GM21723 (cell line): Measurements from ENCODE around the gene CDK5RAP3.
"Not testable (repeated sequence)": the region's sequence is repeated elsewhere in the genome, so short reads cannot be mapped to it uniquely, and the experiment has no call there.

Experiments used
- ATAC-seq: cut with Tn5 transposase; IDR thresholded peaks from one replicate; pipeline ENCODE4 v1.9.1; 2021; ENCODE audit warnings: mild to moderate bottlenecking, moderate library complexity; ENCODE audit not compliant: unreplicated experiment

The CDK5RAP3 gene

DNA sequence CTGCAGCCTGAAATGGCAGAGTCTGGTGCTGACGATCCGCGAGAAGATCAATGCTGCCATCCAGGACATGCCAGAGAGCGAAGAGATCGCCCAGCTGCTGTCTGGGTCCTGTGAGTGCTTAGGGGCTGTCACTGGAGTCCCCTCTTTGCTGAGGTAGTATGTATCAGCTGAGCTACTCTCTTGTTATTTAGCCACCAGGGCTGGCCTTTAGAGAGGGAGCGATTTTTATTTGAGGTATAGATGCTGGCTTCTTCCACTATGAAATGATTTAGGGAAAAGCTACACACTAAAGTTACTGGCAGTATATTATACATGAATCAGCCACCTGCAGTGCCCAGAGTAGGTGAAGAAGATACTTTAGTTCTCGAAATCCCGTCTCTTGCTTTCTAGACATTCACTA lies 2.6 kb downstream of the CDK5RAP3 start:
- ATAC-seq: no peak

DNA sequence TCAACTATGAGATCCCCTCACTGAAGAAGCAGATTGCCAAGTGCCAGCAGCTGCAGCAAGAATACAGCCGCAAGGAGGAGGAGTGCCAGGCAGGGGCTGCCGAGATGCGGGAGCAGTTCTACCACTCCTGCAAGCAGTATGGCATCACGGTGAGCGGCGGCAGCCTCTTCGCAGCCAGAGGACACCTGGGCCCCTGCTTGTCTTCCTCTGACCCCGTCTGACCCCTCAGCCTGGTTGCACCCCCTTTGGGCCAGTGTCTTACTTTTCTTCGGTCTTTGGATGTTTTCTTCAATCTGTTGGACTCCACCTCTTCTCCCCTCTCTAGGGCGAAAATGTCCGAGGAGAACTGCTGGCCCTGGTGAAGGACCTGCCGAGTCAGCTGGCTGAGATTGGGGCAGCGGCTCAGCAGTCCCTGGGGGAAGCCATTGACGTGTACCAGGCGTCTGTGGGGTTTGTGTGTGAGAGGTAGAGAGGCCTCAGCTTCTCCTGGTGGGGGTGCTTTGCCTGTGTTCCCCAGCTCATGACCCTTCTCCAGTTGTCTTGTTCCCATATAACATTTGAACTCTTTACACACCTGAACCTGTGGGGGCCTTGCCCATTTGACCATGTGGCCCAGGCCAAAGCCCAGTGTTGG lies 4.4 kb downstream of the CDK5RAP3 start:
- no peak for ATAC-seq

DNA sequence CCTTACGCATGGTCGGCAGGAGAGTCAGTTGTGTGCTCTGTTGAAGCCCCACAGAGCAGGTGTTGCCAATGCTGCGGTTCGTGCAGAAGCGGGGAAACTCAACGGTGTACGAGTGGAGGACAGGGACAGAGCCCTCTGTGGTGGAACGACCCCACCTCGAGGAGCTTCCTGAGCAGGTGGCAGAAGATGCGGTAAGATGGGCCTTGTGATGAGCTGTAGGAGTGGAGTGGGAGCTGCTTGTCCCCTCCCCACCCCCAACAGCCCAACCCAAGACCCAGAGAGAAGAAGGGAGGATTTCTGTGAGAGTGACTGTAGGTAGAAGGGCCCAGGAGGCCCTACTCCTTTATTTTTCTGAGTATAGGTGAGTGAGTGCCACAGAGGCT lies 4.9 kb downstream of the CDK5RAP3 start:
- ATAC-seq: no peak

DNA sequence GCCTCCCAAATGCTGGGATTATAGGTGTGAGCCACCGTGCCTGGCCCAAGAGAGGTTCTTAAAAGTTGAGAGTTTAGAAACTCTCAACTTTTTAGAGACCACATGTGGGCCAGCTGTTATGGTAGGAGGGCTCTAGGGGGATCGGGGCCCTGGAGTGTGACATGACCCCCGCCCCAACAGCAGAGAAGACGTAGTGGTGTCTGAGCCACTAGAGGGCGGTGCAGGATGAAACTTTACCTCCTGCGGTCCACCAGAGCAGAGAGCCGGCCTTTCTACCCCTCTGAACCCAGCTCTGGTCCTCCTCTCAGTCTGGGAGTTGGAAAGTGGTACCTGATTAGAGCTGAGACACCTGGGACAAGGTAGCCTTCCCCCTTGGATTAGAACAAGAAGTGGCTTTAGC lies 7.4 kb downstream of the CDK5RAP3 start:
- ATAC-seq: no peak

DNA sequence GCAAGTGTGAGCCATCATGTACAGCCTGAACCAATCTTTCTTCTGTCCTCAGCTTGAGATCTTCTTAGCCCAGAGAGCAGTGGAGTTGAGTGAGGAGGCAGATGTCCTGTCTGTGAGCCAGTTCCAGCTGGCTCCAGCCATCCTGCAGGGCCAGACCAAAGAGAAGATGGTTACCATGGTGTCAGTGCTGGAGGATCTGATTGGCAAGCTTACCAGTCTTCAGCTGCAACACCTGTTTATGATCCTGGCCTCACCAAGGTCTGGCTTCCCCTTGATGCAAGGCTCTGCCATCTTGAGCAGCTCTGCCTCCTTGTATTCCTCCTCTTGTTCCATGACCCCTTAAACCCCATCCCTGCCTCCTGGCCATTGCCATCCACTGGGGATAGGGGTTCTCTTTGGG lies 9.6 kb downstream of the CDK5RAP3 start:
- no peak for ATAC-seq

DNA sequence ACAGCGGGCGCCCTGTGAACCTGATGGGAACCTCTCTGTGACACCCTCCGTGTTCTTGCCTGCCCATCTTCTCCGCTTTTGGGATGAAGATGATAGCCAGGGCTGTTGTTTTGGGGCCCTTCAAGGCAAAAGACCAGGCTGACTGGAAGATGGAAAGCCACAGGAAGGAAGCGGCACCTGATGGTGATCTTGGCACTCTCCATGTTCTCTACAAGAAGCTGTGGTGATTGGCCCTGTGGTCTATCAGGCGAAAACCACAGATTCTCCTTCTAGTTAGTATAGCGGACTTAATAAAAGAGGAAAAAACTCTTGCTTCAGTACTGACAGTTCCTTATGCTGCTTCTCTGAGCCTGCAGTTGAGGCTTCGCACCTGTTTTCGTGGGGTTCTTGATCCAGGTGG lies 10.5 kb downstream of the CDK5RAP3 start:
- no peak for ATAC-seq

DNA sequence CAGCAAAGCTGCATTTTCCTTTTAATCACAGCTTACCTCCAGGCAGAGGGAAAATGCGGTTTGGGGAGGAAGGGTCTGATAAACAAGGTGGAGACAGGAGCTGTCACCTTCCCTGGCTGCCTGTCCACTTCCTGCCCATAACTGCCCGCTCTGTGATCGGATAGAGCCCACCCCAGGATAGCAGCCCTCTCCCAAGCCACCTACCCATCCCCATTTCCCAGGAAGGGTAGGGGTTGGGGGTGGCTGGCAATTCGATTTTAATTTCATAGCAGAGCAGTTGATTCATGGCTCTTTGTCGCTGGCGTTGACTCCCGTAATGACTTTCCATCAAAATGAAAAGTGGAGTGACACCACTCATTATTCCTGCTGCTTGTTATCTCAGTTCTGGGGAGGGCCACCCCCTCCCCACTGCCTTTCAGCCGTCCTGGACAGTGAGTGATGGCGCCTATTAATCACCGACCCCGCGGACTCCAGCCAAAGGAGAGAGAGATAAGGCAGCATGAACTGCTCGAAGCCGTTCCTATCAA lies 11.2 kb downstream of the CDK5RAP3 start:
- ATAC-seq: no peak

DNA sequence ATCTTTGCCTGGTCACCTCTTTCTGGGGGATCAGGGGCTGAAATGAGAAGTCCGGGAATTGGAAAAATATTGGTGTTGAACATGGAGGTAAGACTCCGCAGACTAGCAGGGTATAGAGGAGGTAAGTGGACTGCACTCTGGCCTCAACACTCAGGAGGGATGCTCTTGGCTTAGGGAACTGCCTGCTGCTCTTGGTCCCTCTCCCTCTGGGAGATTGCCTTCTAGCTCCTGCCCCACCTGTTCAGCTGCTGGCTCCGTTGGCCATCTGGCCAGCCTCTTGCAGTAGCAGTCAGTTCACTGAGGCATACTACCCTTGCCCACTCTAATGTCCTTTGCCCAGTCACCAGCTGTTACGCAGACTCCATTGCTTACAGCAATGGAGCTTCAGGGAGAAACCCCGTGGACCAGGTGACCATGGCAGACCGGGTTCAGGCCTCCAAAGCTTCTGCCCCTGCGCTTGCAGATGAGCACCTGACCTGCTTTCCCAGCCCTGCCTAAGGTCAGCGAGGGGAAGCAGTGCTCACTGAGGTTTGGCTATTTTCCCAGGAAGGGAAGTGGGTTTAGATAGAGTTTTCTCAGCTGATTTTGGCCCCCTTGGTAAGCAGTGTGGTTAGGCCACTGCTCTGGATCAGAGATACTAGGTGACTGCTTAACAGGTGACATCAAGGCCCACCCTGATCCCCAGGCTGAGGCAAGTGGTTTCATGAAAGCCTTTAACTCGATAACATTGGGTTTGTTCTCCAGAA lies 11.9 kb downstream of the CDK5RAP3 start:
- ATAC-seq: no peak

DNA sequence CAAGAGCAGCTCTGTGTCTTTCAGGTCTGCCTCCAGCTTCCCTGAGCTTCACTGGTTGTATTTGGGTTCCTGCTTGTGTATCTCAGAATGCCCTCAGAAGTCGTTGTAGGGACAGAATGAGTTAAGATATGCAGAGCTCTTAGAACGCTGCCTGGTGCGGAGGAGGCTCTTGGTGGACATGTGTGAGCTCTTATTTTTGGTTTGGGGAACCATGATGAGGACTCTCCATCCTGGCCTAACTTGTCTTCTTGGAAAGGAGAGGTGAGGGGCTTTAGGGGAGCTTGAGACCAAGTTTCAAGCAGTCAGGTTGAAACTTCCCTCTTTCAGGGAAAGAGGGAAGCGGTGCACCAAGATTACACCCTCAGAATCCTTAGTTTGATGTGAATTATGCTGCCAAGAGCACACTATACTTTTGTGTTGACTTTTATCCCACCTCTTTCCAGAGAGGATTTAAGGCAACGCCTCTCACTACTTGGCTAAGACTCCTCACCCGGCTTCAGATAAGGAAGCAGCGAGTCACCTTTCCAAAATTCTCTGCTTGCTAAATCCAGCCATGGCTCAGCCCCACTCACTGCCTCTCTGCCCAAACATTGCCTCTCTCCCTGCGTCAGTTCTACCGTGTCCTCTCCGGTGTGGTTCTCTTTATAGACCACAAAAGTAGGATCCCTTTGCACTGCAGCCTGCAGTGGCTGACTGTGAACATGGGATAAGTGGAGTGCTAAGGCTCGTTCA lies 12.7 kb downstream of the CDK5RAP3 start:
- no peak for ATAC-seq

DNA sequence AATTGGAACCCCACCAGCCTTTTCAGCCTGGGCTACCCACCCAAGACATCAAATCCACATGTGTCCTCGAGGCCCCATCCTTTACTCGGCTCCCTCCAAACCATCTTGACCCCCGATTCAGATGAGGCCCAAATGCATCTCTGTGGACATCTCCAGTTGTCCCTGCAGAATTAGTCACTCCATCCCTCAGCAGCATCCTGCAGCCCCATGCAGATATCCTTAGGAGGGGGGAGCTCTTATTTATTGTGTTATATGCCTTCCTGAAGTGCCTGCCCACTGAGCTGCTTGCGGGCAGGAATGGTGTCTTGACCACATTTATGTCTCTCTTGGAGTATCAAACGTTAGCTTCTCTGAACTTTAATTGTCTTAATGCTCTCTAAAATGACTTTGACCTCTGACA lies 15.6 kb downstream of the CDK5RAP3 start:
- ATAC-seq: no peak

DNA sequence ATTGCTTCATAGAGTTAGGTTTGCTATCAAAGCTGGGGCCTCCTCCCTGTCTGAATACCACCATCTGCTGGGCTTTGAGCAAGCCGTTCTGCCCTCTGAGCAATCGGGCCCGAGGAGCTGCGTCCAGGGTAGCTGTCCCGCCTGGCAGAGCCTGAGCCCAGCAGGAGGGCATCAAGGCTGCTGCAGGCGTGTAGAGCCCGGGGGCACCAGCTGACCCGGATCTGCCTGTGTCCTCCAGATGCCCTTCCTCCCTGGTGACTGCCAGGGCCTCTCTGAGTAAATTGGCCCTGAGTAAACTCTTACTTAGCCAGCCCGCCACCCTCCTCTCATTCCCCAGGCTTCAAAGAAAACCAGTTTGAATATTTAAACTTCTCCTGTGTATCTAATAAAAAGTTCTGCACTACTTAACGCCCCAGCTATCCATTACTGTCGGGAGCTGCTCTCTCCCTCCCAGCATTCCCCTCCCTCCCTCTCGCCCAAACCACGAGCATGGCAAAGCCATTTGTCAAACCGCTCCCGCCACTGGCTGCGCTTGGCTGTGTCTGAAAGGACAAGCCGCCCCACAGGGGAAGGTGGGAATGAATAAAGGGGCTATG lies 16.4 kb downstream of the CDK5RAP3 start:
- ATAC-seq: no peak

DNA sequence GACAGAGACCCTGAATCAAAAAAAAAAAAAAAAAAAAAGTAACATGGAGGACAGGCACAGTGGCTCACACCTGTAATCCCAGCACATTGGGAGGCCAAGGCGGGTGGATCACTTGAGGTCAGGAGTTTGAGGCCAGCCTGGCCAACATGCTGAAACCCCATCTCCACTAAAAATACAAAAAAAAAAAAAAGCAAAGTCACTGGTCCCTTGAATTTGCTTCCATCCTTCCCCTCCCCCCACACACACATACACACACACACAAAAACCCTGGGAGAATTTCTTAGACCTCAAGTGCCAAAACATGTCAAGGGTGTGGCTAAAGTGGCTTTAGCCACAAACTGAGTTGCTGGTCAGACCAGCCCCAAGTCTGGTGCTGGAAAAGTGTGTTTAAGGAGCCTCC lies 17.5 kb downstream of the CDK5RAP3 start:
- not testable (repeated sequence) for ATAC-seq

DNA sequence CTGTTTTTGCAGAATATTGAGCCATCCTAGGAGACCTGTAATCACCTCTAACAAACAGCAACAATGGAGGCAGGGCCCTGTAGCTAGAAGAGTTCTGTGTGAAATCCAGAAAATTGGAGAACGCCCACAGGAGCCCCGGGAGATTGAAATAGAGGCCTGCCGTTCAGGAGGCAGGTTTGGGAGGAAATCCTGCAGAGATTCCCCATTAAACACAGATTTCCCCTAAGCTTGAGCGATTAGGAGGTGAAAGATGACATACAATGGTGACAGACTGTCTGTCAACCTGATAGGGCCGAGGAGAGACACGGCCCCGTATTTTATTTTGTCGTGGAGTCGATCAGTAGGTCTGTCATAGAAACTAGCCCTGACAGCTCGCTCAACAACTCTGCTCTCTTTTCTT lies 18.2 kb downstream of the CDK5RAP3 start:
- no peak for ATAC-seq

DNA sequence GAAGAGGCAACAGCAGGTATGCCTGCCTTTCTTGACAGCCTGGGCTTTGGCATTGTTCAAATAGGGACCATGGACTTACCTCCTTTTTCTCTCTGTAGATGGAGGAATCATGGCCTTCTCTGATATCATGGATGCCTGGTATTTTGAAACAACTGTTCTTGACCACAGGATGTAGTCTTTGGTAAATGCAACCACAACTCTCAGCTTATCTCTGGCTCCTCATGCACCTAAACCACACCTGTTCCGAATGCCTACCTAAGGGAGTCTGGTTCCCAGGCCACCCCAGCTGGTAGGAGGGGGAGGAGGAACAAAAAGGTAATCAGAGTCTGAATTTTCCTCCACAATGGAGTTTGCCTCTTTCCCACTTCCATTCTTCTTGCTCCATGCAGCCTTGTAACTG lies 18.8 kb downstream of the CDK5RAP3 start:
- no peak for ATAC-seq

DNA sequence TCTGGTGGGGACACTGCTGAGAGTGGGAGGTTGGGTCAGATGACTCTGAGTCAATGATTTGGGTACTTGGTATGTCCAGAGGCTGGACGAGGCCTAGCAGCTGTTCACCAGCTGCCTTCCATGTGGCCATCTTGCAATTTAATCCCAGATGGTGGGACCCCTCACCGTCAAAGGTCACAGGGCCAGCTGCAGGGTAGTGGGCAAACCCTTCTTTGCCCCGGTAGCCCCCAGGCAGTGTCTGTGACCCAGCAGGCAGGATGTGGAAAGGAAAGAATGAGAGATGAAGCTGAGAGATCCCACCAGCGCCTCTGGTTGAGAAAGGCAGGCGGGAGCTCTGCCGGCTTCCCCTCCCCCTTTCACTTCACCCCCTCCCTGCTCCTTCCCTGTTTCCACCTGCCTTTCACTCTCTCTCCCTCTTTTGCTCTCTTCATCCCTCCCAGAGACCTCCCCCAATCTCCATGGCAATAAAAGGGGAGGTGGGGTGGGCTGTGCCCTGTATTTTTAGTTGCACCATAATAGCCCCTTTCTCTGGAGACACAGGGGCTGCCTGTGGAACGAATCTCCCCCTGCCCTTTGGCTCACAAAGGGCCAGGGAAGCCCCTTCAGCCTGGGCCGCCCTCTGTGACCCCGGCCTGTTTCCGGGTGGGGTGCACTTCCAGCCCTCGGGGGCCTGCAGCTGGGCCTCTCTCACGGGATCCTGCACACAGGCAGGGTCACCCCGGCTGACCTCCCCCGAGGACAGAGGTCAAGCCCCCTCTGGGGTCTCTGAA lies 20.2 kb downstream of the CDK5RAP3 start:
- ATAC-seq: no peak

DNA sequence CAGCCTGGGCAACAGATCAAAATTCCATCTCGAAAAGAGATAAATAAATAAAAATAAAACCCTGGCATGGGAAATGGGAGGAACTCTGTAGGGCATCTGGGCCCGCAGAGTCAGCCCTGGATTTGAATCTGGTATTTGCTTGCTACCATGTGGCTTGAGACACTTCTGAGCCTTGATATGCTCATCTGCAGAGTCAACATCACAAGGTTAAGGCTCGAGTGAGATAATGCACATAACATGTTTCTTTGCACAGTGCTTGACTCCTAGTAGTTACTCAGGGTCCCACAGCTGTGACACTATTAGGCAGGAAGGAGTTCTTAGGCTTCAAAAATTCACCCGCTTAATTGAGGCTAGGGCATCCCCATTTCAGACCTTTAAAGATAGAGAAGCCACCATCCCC lies 21.3 kb downstream of the CDK5RAP3 start:
- ATAC-seq: no peak

DNA sequence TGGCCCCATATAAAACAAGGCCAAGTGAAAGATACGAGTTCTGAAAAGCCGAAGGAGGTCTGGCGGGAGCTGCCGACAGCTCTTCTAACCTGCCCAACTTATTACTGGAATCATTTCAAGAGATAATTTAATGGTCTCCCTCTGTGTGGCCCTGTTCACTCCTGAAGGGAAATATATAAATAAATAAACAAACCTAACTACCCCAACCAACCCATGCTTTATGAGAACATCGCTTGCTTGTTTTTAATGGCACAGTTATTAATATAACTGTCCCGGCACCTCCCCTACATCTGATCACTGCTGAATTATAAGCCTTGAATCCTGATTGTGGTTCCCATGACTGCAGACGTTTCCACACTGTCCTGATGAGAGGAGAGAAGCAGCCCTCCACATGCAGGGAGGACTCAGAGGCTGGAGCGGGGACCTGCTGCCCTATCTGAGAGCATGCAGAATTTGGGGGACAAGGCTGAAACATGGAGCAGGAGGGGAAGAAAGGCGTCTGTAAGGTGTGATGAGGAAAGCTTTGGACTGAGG lies 22.2 kb downstream of the CDK5RAP3 start:
- no peak for ATAC-seq

DNA sequence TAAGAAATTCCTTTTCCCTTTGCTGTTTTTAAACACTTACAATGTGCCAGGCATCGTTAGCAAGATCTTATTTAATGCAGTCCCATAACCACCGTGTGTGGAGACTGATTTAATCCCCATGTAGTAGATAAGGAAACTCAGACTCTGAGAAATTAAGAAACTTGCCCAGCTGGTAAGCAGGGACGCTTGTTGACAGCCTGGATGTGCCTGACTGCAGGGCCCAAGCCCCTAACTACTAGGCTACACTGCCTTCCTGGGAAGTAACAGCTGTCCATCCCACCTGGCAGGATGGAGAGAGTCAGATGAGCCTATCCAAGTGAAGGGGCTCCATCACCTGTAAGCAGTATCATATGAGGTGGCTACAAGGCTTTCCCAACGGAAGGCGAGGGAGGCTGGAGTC lies 23.1 kb downstream of the CDK5RAP3 start:
- ATAC-seq: no peak

DNA sequence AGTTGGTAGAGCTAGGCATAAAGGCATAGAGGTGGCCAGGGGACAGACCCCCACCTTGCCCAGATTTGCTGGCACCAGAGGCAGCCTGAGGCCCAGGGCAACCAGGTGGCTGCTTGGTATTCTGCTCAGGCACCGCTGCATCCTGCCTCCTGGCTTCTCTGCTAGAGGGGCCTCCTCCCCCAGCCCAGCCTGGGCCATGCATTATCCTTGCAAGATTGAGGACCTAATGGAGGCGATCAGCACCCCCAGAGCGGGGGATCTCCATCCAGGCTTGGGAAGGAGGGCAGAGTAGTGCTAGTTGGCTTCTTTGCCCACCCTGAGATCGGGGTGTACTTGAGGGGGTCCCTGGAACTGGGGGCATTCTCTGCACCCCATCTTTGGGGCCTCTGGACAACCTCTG lies 23.8 kb downstream of the CDK5RAP3 start:
- no peak for ATAC-seq

DNA sequence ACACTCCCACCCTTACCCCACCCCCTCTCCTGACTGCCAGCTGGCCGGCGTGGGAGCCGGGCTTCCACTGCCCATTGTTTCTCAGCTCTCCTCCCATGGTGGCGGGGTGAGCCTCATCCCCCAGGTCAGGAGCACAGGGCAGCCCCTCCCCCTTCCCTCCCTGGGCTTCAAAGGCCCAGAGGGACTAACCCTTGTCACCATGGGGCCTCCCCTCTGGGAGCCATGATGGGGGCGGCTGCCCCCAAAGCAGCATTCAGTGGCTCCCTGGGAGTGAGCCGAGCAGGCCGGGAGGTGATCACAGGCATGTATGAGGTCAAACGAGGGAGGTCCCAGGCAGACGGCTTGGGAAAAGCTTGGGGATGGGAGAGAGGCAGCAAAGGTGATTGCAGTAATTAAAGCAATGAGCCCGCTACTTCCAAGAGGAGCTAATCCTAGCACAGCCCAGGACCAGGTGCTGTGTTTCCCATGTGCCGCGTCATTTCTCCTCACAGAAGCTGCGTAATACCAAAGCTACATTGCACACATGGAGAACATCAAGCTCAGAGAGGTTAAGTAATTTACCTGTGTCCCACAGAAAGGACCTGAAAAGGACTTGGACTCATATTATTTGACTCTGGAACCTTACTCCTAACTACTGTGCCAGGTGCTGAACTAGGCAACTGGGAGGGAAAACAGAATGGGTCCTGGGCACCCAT lies 24.5 kb downstream of the CDK5RAP3 start:
- ATAC-seq: no peak
